GM23338 (cell line): ENCODE measurements around the gene AOAH. TPM values are rescaled to one million over a fixed set of nuclear protein-coding genes. Genes with fewer than 3 reads are reported as not detected.

Experiments used
- ATAC-seq: fragments of 200-7000 bp; cut with Tn5 transposase; 3 replicates; pipeline ENCODE4 v1.9.1; 2020
- DNase-seq: peaks from one replicate; pipeline ENCODE4 v3.0.0-alpha.2; 2015; ENCODE audit warnings: low spot score
- H2AFZ ChIP-seq: fragments of 200-600 bp; sonication (generic); 2 replicates; pipeline ENCODE4 v1.8.0; 2016; ENCODE audit warnings: antibody characterized with exemption, mild to moderate bottlenecking, moderate library complexity
- H3F3A ChIP-seq: fragments of 200-600 bp; sonication (generic); replicated peaks from 2 replicates; pipeline ENCODE4 v1.8.0; 2017; ENCODE audit warnings: antibody characterized with exemption, mixed run types, low read depth
- H3K27ac ChIP-seq: fragments of 200-600 bp; sonication (generic); 2 replicates; pipeline ENCODE4 v1.6.1; 2016; ENCODE audit warnings: low read depth
- H3K27me3 ChIP-seq: fragments of 200-600 bp; sonication (generic); 2 replicates; pipeline ENCODE4 v1.8.0; 2016; ENCODE audit warnings: mild to moderate bottlenecking, mixed run types, moderate library complexity; ENCODE audit not compliant: insufficient read depth
- H3K36me3 ChIP-seq: fragments of 200-600 bp; sonication (generic); 2 replicates; pipeline ENCODE4 v1.8.0; 2016; ENCODE audit warnings: mild to moderate bottlenecking; ENCODE audit not compliant: insufficient read depth
- H3K4me1 ChIP-seq: fragments of 200-600 bp; sonication (generic); 2 replicates; pipeline ENCODE4 v1.8.0; 2016; ENCODE audit warnings: mild to moderate bottlenecking, moderate library complexity; ENCODE audit not compliant: insufficient read depth
- H3K4me2 ChIP-seq: fragments of 200-600 bp; sonication (generic); 2 replicates; pipeline ENCODE4 v1.7.1; 2017; ENCODE audit warnings: mixed run types
- H3K4me3 ChIP-seq: fragments of 200-600 bp; sonication (generic); 2 replicates; pipeline ENCODE4 v1.6.1; 2016; ENCODE audit warnings: mixed run types
- H3K79me2 ChIP-seq: fragments of 200-600 bp; sonication (generic); replicated peaks from 2 replicates; pipeline ENCODE4 v1.8.0; 2017; ENCODE audit warnings: mild to moderate bottlenecking; ENCODE audit not compliant: insufficient read depth
- H3K9me2 ChIP-seq: fragments of 200-600 bp; sonication (generic); 2 replicates; pipeline ENCODE4 v1.8.0; 2017; ENCODE audit not compliant: insufficient read depth
- H4K20me1 ChIP-seq: fragments of 200-600 bp; sonication (generic); replicated peaks from 2 replicates; pipeline ENCODE4 v1.8.0; 2017; ENCODE audit warnings: mild to moderate bottlenecking; ENCODE audit not compliant: insufficient read depth
- H3K27ac Mint-ChIP-seq: 2 replicates; pipeline ENCODE4 v1.8.0; 2020; ENCODE audit warnings: inconsistent platforms, mild to moderate bottlenecking, moderate library complexity, mixed read lengths
- H3K27me3 Mint-ChIP-seq: 3 replicates; pipeline ENCODE4 v1.8.0; 2022; ENCODE audit warnings: low read depth, mild to moderate bottlenecking, moderate library complexity, mixed read lengths, inconsistent platforms; ENCODE audit not compliant: insufficient read depth, poor library complexity
- H3K36me3 Mint-ChIP-seq: 3 replicates; pipeline ENCODE4 v1.8.0; 2021; ENCODE audit warnings: low read depth, mild to moderate bottlenecking, inconsistent platforms, moderate library complexity, mixed read lengths
- H3K4me1 Mint-ChIP-seq: 3 replicates; pipeline ENCODE4 v1.8.0; 2020; ENCODE audit warnings: mild to moderate bottlenecking, inconsistent platforms, mixed read lengths
- H3K4me3 Mint-ChIP-seq: 3 replicates; pipeline ENCODE4 v1.8.0; 2021; ENCODE audit warnings: moderate library complexity, mild to moderate bottlenecking, inconsistent platforms, mixed read lengths
- H3K9me3 Mint-ChIP-seq: 3 replicates; pipeline ENCODE4 v1.8.0; 2020; ENCODE audit warnings: moderate library complexity, mild to moderate bottlenecking, inconsistent platforms, mixed read lengths
- CREB1 ChIP-seq: fragments of 250-450 bp; sonication (Bioruptor Pico); IDR thresholded peaks from 2 replicates; pipeline ENCODE4 v1.5.0; 2020; ENCODE audit warnings: low read depth, mild to moderate bottlenecking, moderate library complexity
- CTCF ChIP-seq, 2 experiments: fragments of 200-600 bp in 1 of 2; sonication (generic) in 1 of 2; conservative IDR thresholded peaks; 2 replicates each; pipeline versions ENCODE4 v1.5.1 to v1.6.1; 2016 to 2017; ENCODE audit warnings: antibody characterized with exemption in 2 of 2, low read depth in 2 of 2, mild to moderate bottlenecking in 2 of 2, moderate library complexity in 1 of 2
- ETS1 ChIP-seq: IDR thresholded peaks from 2 replicates; pipeline ENCODE4 v1.6.1; 2016; ENCODE audit warnings: antibody characterized with exemption
- EZH2 ChIP-seq: fragments of 200-600 bp; sonication (generic); IDR thresholded peaks from one replicate; pipeline ENCODE4 v1.8.0; 2017; ENCODE audit warnings: antibody characterized with exemption, mild to moderate bottlenecking, low read depth; ENCODE audit not compliant: unreplicated experiment
- EZH2phosphoT487 ChIP-seq: fragments of 200-600 bp; sonication (generic); IDR thresholded peaks from one replicate; pipeline ENCODE4 v1.8.1; 2018; ENCODE audit warnings: antibody characterized with exemption; ENCODE audit not compliant: unreplicated experiment
- JUNB ChIP-seq: IDR thresholded peaks from one replicate; pipeline ENCODE4 v1.6.1; 2016; ENCODE audit warnings: antibody characterized with exemption; ENCODE audit not compliant: unreplicated experiment
- NANOG ChIP-seq: IDR thresholded peaks from 2 replicates; pipeline ENCODE4 v1.6.1; 2016; ENCODE audit warnings: antibody characterized with exemption, borderline replicate concordance
- POLR2AphosphoS5 ChIP-seq: IDR thresholded peaks from 2 replicates; pipeline ENCODE4 v1.6.1; 2016; ENCODE audit warnings: antibody characterized with exemption, low read depth
- REST ChIP-seq: IDR thresholded peaks from one replicate; pipeline ENCODE4 v1.6.1; 2018; ENCODE audit warnings: antibody characterized with exemption; ENCODE audit not compliant: unreplicated experiment
- STAT1 ChIP-seq: IDR thresholded peaks from one replicate; pipeline ENCODE4 v1.6.1; 2016; ENCODE audit warnings: antibody characterized with exemption; ENCODE audit not compliant: unreplicated experiment
- ZNF114 ChIP-seq: fragments of 250-450 bp; sonication (Bioruptor Pico); IDR thresholded peaks from 2 replicates; pipeline ENCODE4 v1.5.0; 2020; ENCODE audit warnings: mild to moderate bottlenecking, moderate library complexity
- ZNF331 ChIP-seq: fragments of 250-450 bp; sonication (Bioruptor Pico); IDR thresholded peaks from 2 replicates; pipeline ENCODE4 v1.5.0; 2020; ENCODE audit warnings: low read depth, mild to moderate bottlenecking, moderate library complexity
- polyA plus RNA-seq: library from polyadenylated mRNA; unstranded; fragments of >200 nt; fragmentation: Nextera tagmentation; extraction: Ambion mirVana; gene quantifications from 2 replicates; pipeline ENCODE4 v1.2.1, GENCODE V29; 2016
- total RNA-seq: library from RNA; depleted of rRNA; stranded (reverse); fragments of >200 nt; shearing (Covaris generic); gene quantifications from 2 replicates; pipeline ENCODE4 v1.2.3, GENCODE V29; 2014

AOAH gene
- total and polyA plus RNA-seq, 2 experiments from 2014 or later = not detected

GRCh38 chr7:36600314-36600682, 124.0 kb downstream of the AOAH start (continued):
- TF ChIP-seq ZNF331 (no peak), NANOG (no peak), CTCF (conservative IDR thresholded peaks at IDR 0.05; ENCODE audit: low read depth in 2 of 2) (no peak), EZH2phosphoT487 (no peak), JUNB (no peak), REST (no peak), POLR2AphosphoS5 (no peak), CREB1 (no peak), ZNF114 (CRISPR knock-in tag) (no peak), STAT1 (no peak)

GRCh38 chr7:36599645-36600313, 124.5 kb downstream of the AOAH start:
- H3K36me3 Mint-ChIP-seq = no peaks in the 10 kb centered on the region
- no peak overlapping the region for H3K4me3 Mint-ChIP-seq
- TF ChIP-seq POLR2AphosphoS5 (no peak), EZH2phosphoT487 (no peak), CTCF (conservative IDR thresholded peaks at IDR 0.05; ENCODE audit: low read depth in 2 of 2) (no peak), STAT1 (no peak), ETS1 (no peak), EZH2 (no peak)

More at GRCh38 chr7:36599645-36600313, 124.5 kb downstream of the AOAH start:
- DNase-seq (no peak), ATAC-seq (no peak)
- no peaks in the 10 kb centered on the region for H3K79me2 ChIP-seq
- H3K27ac ChIP-seq = no peak overlapping the region
- H2AFZ ChIP-seq = no peak overlapping the region
- H3K9me2 ChIP-seq = no peaks in the 10 kb centered on the region; the same call in 1 of the 2 replicates
- Mint-ChIP-seq H3K27me3 (peaks cover 3% of the 10 kb centered on the region), H3K27ac (no peak overlapping the region; the same call in 1 of the 2 replicates), H3K9me3 (no peaks in the 10 kb centered on the region), H3K4me1 (peaks cover 10% of the 10 kb centered on the region; the same call in 2 of the 3 replicates)
- H3K4me1 ChIP-seq = 0 out of 2 replicates have a peak, but pooled peaks cover 6% of the 10 kb centered on the region
- no peaks in the 10 kb centered on the region for H3F3A ChIP-seq
- no peaks in the 10 kb centered on the region for H3K36me3 ChIP-seq
- no peak overlapping the region for H3K4me3 ChIP-seq
- no peaks in the 10 kb centered on the region for H3K27me3 ChIP-seq
- no peak overlapping the region for H3K4me2 ChIP-seq
- H4K20me1 ChIP-seq = no peaks in the 10 kb centered on the region
